H1 (cell line): ENCODE data around the gene MORF4L1. TPM values are rescaled to one million over a fixed set of nuclear protein-coding genes. Genes with fewer than 3 reads are reported as not detected.

ENCODE experiments used
- CTCF ChIA-PET: fragments of 300-600 bp; sonication (Branson Sonifier 250); formaldehyde crosslinking; loops from one replicate; lab custom pipeline; 2021; ENCODE audit not compliant: partially characterized antibody; lab: Charles Lee
- POLR2A ChIA-PET: fragments of 300-600 bp; sonication (Branson Sonifier 250); formaldehyde crosslinking; loops from one replicate; lab custom pipeline; 2021; ENCODE audit warnings: inconsistent platforms; ENCODE audit not compliant: partially characterized antibody; lab: Charles Lee
- DNase-seq, 2 experiments: peaks; one replicate each; pipeline versions ENCODE4 v3.0.0 to v3.0.0-alpha.2; 2010 to 2022; ENCODE audit warnings: low spot score in 2 of 2, low read depth in 1 of 2, mixed read lengths in 1 of 2
- FAIRE-seq: peaks from 2 replicates; lab custom pipeline; 2011; peaks lifted over from hg19 to GRCh38; lab: Jason Lieb, UNC
- H2AFZ ChIP-seq: 2 replicates; pipeline ENCODE4 v1.8.1; 2012; ENCODE audit warnings: low read length, inconsistent platforms
- H2AK5ac ChIP-seq: 2 replicates; pipeline ENCODE4 v1.6.1; 2013; ENCODE audit warnings: low read depth, low read length
- H2BK120ac ChIP-seq: replicated peaks from 2 replicates; pipeline ENCODE3; 2013; ENCODE audit warnings: low read depth, low read length, inconsistent platforms
- H2BK12ac ChIP-seq: 2 replicates; pipeline ENCODE4 v1.6.1; 2013; ENCODE audit warnings: low read depth, low read length
- H2BK15ac ChIP-seq: 2 replicates; pipeline ENCODE4 v1.6.1; 2013; ENCODE audit warnings: low read length
- H2BK20ac ChIP-seq: 2 replicates; pipeline ENCODE4 v1.6.1; 2013; ENCODE audit warnings: low read length
- H2BK5ac ChIP-seq: 2 replicates; pipeline ENCODE4 v1.6.1; 2013; ENCODE audit warnings: low read depth, low read length
- H3K14ac ChIP-seq: 2 replicates; pipeline ENCODE4 v1.6.1; 2013; ENCODE audit warnings: inconsistent platforms; ENCODE audit not compliant: insufficient read length
- H3K18ac ChIP-seq: 2 replicates; pipeline ENCODE4 v1.6.1; 2013; ENCODE audit warnings: low read length; ENCODE audit errors: extremely low read depth
- H3K23ac ChIP-seq: 2 replicates; pipeline ENCODE4 v1.6.1; 2013; ENCODE audit warnings: inconsistent platforms; ENCODE audit not compliant: insufficient read length
- H3K23me2 ChIP-seq: 2 replicates; pipeline ENCODE4 v1.6.1; 2013; ENCODE audit warnings: low read depth, low read length
- H3K27ac ChIP-seq: 2 replicates; pipeline ENCODE4 v1.6.1; 2011; ENCODE audit warnings: low read depth, low read length, inconsistent platforms
- H3K27me3 ChIP-seq, 4 experiments: replicated peaks in 1 of 4; 1 replicate in 1 of 4; 2 replicates in 3 of 4; pipeline versions ENCODE4 v1.6.1 to v1.8.1; 2011 to 2013; ENCODE audit warnings: low read length in 3 of 4, mild to moderate bottlenecking in 3 of 4, inconsistent platforms in 2 of 4, mixed read lengths in 2 of 4, moderate library complexity in 1 of 4; ENCODE audit not compliant: control insufficient read depth in 3 of 4, insufficient read depth in 3 of 4; ENCODE audit errors: extremely low read depth in 1 of 4
- H3K36me3 ChIP-seq, 4 experiments: 2 replicates each; pipeline versions ENCODE4 v1.6.1 to v1.8.1; 2011 to 2013; ENCODE audit warnings: mild to moderate bottlenecking in 4 of 4, low read length in 3 of 4, moderate library complexity in 2 of 4, control low read depth in 1 of 4, inconsistent platforms in 1 of 4; ENCODE audit not compliant: insufficient read depth in 4 of 4, control insufficient read depth in 2 of 4
- H3K4ac ChIP-seq: replicated peaks from 2 replicates; pipeline ENCODE3; 2013; ENCODE audit warnings: low read length, low read depth, mixed read lengths, inconsistent platforms; ENCODE audit not compliant: insufficient read length
- H3K4me1 ChIP-seq, 4 experiments: replicated peaks in 1 of 4; 1 replicate in 1 of 4; 2 replicates in 3 of 4; pipeline versions ENCODE4 v1.6.1 to v1.8.1; 2011 to 2013; ENCODE audit warnings: low read length in 3 of 4, inconsistent platforms in 2 of 4, mixed read lengths in 1 of 4; ENCODE audit not compliant: insufficient read depth in 4 of 4, control insufficient read depth in 3 of 4
- H3K4me2 ChIP-seq, 2 experiments: 2 replicates each; pipeline versions ENCODE4 v1.6.1 to v1.8.1; 2011 to 2013; ENCODE audit warnings: low read depth in 2 of 2, low read length in 2 of 2, control low read depth in 1 of 2, inconsistent platforms in 1 of 2, mild to moderate bottlenecking in 1 of 2; ENCODE audit not compliant: insufficient read depth in 1 of 2
- H3K4me3 ChIP-seq, 4 experiments: fragments of 200-600, 300-600 bp in 1 of 4; sonication (generic), shearing (Covaris generic), sonication (Bioruptor Twin) in 1 of 4; 2 replicates each; pipeline versions ENCODE4 v1.5.1 to v1.8.1; 2011 to 2016; ENCODE audit warnings: low read length in 4 of 4, low read depth in 3 of 4, control low read depth in 2 of 4, inconsistent platforms in 2 of 4, mild to moderate bottlenecking in 2 of 4, mixed read lengths in 1 of 4, moderate library complexity in 1 of 4; ENCODE audit not compliant: insufficient read depth in 2 of 4; ENCODE audit errors: extremely low read depth in 1 of 4
- H3K56ac ChIP-seq: replicated peaks from 2 replicates; pipeline ENCODE3; 2013; ENCODE audit warnings: low read depth, mild to moderate bottlenecking, mixed read lengths, low read length, inconsistent platforms; ENCODE audit not compliant: insufficient read length
- H3K79me1 ChIP-seq: 2 replicates; pipeline ENCODE4 v1.6.1; 2013; ENCODE audit warnings: low read depth, low read length, control low read depth
- H3K79me2 ChIP-seq, 2 experiments: 2 replicates each; pipeline versions ENCODE4 v1.6.1 to v1.8.1; 2012 to 2013; ENCODE audit warnings: low read length in 2 of 2, mild to moderate bottlenecking in 2 of 2, inconsistent platforms in 1 of 2; ENCODE audit not compliant: insufficient read depth in 2 of 2, control insufficient read depth in 1 of 2
- H3K9ac ChIP-seq, 4 experiments: replicated peaks in 1 of 4; 1 replicate in 1 of 4; 2 replicates in 3 of 4; pipeline versions ENCODE4 v1.6.1 to v1.8.1; 2011 to 2013; ENCODE audit warnings: low read depth in 3 of 4, low read length in 3 of 4, control low read depth in 2 of 4, mild to moderate bottlenecking in 2 of 4, moderate library complexity in 2 of 4, inconsistent platforms in 1 of 4; ENCODE audit errors: extremely low read depth in 1 of 4
- H3K9me3 ChIP-seq, 2 experiments: 2 replicates each; pipeline versions ENCODE4 v1.6.1 to v1.8.1; 2012 to 2013; ENCODE audit warnings: mild to moderate bottlenecking in 2 of 2, moderate library complexity in 2 of 2, control low read depth in 1 of 2, inconsistent platforms in 1 of 2, low read depth in 1 of 2, low read length in 1 of 2, mixed read lengths in 1 of 2; ENCODE audit not compliant: insufficient read depth in 2 of 2
- H4K20me1 ChIP-seq, 2 experiments: replicated peaks in 1 of 2; 2 replicates each; pipeline versions ENCODE3 to v1.8.1; 2011 to 2013; ENCODE audit warnings: inconsistent platforms in 2 of 2, low read length in 2 of 2, mild to moderate bottlenecking in 1 of 2; ENCODE audit not compliant: insufficient read depth in 2 of 2, control insufficient read depth in 1 of 2
- H4K5ac ChIP-seq: 2 replicates; pipeline ENCODE4 v1.6.1; 2013; ENCODE audit warnings: low read length, low read depth, mixed read lengths, inconsistent platforms; ENCODE audit not compliant: insufficient read length
- H4K8ac ChIP-seq: 2 replicates; pipeline ENCODE4 v1.8.0; 2013; ENCODE audit warnings: mild to moderate bottlenecking, moderate library complexity, low read length, inconsistent platforms; ENCODE audit not compliant: insufficient read depth; ENCODE audit errors: extremely low read depth
- H4K91ac ChIP-seq: replicated peaks from 2 replicates; pipeline ENCODE3; 2013; ENCODE audit warnings: low read length, mixed read lengths, inconsistent platforms; ENCODE audit not compliant: insufficient read length
- USF2 ChIP-seq: IDR thresholded peaks from 2 replicates; pipeline ENCODE4 v1.6.1; 2011; ENCODE audit warnings: low read length, improper control_type of control experiment
- WGBS, 2 experiments: shearing (Covaris generic) in 1 of 2; methylation state at CpG; one replicate each; pipeline versions ENCODE4 v1.1.6 to v1.1.7; 2013 to 2015; ENCODE audit warnings: low lambda C conversion rate in 2 of 2, mixed read lengths in 2 of 2, inconsistent platforms in 1 of 2, low coverage in 1 of 2, missing lambda C conversion rate in 1 of 2; ENCODE audit not compliant: insufficient replicate concordance in 2 of 2, insufficient coverage in 1 of 2, insufficient read length in 1 of 2; ENCODE audit errors: extremely low coverage in 1 of 2, missing lambda C conversion rate in 1 of 2; 5-methylcytosine and 5-hydroxymethylcytosine counted together
- polyA plus RNA-seq, 7 experiments: library from polyadenylated mRNA; depleted of rRNA in 3 of 7; stranded (reverse) in 5 of 7; unstranded in 2 of 7; fragments of >200 nt in 5 of 7; fragments of 200-250 nt in 2 of 7; gene quantifications; 1 replicate in 5 of 7; 2 replicates in 1 of 7; 4 replicates in 1 of 7; pipeline versions ENCODE4 v1.2.1 to v1.2.3, GENCODE V29; 2011 to 2013; ENCODE audit warnings: missing spikeins in 2 of 7, mixed read lengths in 2 of 7
- total RNA-seq: library from RNA; stranded (reverse); fragmentation: NEBNext Ultra II Directional; extraction: Animal tissue kit (Norgen Biotek cat#: 25700); gene quantifications from 2 replicates; pipeline ENCODE4 v1.2.1, GENCODE V29; 2021

The MORF4L1 gene
- total and polyA plus RNA-seq, 2 of the 8 experiments (the other 6 are each of a cell fraction or from before 2014, with no cell fraction given): 260 to 533 TPM

DNA sequence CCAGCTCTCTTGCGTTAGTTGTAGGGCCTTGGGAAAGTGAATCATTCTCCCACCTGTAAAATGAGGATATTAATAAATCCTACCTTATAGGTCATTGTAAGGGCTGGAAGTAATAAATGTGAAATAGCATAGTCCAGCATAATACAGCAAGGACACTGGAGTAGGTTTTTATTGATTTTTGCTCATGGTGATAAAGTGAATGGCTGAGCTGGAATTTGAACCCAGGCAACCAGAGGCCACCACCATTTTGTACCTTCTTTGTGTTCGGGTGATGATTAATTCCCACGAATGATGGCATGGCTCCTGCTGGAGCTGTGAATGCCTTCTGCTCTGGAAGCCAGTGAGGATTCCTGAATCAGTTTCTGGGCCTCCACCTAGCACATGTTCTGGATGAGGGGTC, 40.3 kb downstream of the MORF4L1 start:
- Histone ChIP-seq H3K9ac (no peak overlapping the region), H3K14ac (no peak overlapping the region), H3K4ac (no peak overlapping the region), H3K4me2 (no peak overlapping the region), H3K56ac (no peak overlapping the region), H3K27ac (no peak overlapping the region), H2BK5ac (no peak overlapping the region), H2BK15ac (no peak overlapping the region), H3K4me3 (no peak overlapping the region), H4K8ac (no peak overlapping the region), H4K91ac (no peak overlapping the region), H4K20me1 (peaks cover 1 to 12% of the 10 kb centered on the region in 2 experiments), H3K27me3 (no peaks in the 10 kb centered on the region), H3K18ac (no peak overlapping the region), H2BK12ac (no peak overlapping the region), H3K9me3 (no peaks in the 10 kb centered on the region), H3K23me2 (no peaks in the 10 kb centered on the region), H4K5ac (no peak overlapping the region), H2AK5ac (no peak overlapping the region), H3K79me2 (no peaks in the 10 kb centered on the region; a peak in 1 of 4 replicates), H2BK20ac (no peak overlapping the region), H2BK120ac (no peak overlapping the region), H3K23ac (no peak overlapping the region), H3K79me1 (peaks cover 5% of the 10 kb centered on the region; the same call in 1 of the 2 replicates), H3K4me1 (peaks cover 0 to 3% (median 1%) of the 10 kb centered on the region in 4 experiments; a peak in 2 of 7 replicates), H2AFZ (no peak overlapping the region), H3K36me3 (peaks cover 0 to 16% (median 3%) of the 10 kb centered on the region in 4 experiments; a peak in 4 of 8 replicates)
- no peak for TF ChIP-seq USF2
- 89% methylated on average over 3 of the region's 3 CpGs; no CpG with 5 or more reads in 1 of the 2 experiments for WGBS, 2 experiments
- CTCF ChIA-PET: interaction anchor here (1.2 to 11.2 kb wide), 12 partner anchors 9 to 294 kb away, joined by 3 to 171 read pairs (median 10); no protein-coding TSS in a partner anchor
- FAIRE-seq (no peak), DNase-seq (no peak)
- POLR2A ChIA-PET: interaction anchor here (0.9 kb wide), 1 partner anchor 30 kb away, joined by 3 read pairs; no protein-coding TSS in a partner anchor
